ENCODE results near the gene ECI1.
"Not testable (repeated sequence)": the region's sequence is repeated elsewhere in the genome, so short reads cannot be mapped to it uniquely, and the experiment has no call there.

The ECI1 gene

DNA sequence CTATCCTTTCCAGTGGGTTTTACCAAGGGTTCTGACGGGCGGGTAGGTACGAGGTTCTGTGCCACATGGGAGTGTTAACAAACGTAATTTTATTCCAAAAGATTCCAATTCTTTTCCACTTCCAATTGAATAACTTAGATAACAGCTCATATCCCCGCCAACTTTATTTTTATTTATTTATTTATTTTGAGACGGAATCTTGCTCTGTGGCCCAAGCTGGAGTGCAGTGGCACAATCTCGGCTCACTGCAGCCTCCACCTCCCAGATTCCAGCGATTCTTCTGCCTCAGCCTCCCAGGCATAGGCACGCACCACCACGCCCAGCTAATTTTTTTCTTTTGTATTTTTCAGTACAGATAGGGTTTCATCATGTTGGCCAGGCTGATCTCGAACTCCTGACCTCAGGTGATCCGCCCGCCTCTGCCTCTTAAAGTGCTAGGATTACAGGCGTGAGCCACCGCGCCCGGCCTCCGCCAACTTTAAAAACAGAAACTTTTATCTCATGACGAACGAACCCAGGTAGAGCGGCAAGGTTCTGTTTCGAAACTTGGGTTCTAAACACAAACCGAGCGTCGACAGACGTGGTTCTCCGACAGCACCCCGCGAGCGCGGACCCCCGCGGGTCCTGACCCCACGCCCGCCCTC lies 613 bp downstream of the ECI1 start:
- DNase-seq, result no peak

DNA sequence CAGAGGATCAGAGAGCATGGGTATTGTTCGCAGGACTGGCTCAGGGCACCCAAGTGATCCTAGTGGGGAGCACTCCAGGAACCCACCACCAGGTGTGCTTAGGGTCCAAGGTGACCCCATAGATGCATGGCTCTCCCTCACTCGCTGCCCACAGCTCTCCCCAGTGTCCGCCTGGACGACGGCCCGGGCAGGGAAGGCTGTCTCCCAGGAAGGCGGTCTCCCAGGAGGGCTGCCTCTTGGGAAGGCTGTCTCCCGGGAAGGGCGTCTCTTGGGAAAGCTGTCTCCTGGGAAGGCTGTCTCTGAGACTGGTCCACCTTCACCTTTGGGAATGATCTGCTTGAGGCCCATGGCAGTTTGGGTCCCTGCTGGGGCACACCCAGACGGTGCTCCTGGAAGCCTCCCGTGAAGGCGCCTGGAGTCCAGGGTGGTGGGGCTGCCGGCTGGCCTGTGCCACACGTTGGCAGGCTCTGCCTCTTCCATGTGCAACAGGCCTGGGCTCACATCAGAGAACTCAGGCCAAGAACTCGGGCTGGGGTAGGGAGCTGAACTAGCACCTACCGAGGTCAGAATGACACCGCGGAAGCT lies 5.0 kb downstream of the ECI1 start:
- no peak for DNase-seq

DNA sequence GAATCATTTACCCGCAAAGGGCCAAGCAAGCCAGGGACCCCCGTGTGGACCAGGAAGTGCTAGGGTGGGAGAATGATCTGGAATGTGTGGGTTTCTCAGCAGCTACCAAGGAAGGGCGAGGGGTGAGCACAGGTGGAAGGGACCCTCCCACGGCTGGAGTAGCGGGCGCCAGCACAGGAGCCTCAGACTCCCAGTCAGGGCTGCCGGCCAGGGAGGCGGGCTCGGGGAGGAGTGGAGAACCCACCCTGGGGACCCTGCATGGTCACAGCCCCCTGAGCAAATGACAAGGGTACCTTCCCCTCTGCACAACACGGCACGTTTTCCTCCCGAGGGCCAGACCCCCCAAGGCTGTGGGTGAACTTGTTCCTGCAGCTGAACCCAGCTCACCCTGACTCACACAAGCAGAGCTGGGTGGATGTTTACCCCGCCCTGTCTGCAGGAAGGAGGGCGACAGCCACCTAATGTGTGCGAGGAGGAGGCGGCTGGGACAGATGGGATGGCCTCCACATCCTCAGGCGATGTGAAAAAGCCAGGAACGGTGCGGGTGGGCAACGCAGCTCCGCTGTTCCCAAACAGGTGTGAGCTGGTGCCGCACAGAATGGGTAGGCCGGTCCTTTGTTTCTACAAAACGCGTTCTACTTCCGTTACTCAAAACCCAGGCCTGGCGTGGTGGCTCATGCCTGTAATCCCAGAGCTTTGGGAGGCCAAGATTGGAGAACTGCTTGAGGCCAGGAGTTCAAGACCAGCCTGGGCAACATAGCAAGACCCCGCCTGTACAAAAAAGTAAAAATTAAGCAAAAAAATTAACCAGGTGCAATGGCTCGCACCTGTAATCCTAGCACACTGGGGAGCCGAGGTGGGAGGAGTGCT lies 6.2 kb downstream of the ECI1 start:
- DNase-seq, result no peak

DNA sequence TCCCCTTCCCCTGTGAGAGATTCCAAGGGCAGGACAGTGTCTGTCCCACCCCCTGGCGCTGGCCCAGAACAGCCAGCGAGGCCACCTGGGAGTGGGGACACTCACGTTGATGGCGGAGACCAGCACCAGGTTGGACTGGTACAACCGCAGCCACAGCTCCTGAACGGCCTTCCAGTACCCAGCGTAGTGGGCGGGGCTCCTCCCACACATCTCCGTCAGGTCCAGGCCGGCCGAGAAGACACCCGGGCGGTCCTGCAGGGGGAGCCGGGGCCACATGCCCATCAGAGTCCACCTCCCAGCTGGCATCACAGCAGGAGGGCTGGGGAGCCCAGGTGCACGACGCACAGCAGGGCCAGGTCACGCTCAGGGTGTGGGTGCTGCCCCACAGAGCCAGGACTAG lies 7.1 kb downstream of the ECI1 start:
- no peak for DNase-seq

DNA sequence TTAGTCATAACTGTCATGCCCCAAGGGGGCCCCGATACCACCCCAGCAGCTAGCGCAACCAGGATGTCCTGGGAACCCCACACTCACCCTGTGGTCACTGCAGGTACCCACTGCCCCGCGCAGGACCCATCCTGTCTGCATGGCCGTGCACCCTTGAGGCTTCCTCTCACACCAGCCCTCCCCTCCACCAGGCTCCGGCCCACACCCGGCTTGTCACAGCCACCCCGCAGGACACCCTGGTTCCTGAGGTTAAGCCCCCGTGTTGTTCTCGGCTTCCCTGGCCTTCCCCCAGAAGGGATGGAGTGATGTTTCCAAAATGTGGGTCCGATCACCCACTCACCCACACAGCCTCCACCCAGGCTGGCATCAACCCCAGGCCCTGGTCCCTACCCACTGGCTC lies 7.6 kb downstream of the ECI1 start:
- no peak for DNase-seq

DNA sequence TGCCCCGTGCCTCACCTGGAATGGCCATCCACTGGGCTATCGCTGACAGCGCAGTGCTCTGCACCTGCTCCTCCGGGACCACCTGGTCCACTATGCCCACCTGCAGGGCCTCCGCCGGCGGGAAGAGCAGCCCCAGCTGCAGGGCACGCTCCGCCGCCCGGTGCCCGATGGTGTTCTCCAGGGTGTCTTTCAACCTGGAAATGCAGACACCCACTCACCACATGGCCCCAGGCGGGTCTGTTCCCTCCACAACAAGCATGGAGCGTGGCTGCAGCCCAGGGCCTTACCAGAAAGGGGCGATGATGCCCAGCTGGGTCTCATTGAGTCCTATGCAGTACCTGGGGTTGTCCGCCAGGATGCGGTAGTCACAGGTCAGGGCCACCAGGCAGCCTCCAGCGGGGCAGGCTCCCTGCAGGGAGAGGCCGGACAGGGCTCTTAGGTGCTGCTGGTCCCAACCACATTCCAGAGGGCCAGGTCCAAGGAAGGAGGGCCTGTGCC lies 8.3 kb downstream of the ECI1 start:
- no peak for DNase-seq

DNA sequence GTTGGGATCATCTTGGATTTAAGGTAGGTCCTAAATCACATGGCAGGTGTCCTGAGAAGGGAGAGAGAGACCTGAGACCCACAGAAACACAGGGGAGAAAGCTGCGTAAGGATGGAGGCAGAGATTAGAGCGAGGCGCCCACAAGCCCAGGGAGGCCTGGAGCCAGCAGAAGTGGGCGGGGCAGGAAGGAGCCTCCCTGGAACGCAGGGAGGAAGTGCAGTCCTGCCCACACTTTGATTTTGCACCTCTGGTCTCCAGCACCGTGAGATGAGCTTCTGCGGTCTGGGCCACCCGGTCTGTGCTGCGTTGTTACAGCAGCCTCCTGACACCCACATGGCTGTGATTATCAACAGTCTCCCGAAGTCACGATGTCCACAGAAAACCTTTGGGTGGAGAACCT lies 8.8 kb downstream of the ECI1 start:
- no peak for DNase-seq

DNA sequence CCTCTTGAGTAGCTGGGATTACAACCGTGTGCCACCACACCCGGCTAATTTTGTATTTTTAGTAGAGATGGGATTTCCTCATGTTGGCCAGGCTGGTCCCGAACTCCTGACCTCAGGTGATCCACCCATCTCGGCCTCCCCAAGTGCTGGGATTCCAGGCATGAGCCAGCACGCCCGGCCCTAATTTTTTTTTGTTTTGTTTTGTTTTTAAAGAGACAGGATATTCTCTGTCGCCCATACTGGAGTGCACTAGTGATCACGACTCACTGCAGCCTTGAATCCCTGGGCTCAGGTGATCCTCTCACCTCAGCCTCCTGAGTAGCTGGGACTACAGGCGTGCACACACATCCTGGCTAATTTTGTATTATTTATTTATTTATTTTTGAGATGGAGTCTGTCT lies 11.1 kb downstream of the ECI1 start:
- not testable (repeated sequence) for DNase-seq

DNA sequence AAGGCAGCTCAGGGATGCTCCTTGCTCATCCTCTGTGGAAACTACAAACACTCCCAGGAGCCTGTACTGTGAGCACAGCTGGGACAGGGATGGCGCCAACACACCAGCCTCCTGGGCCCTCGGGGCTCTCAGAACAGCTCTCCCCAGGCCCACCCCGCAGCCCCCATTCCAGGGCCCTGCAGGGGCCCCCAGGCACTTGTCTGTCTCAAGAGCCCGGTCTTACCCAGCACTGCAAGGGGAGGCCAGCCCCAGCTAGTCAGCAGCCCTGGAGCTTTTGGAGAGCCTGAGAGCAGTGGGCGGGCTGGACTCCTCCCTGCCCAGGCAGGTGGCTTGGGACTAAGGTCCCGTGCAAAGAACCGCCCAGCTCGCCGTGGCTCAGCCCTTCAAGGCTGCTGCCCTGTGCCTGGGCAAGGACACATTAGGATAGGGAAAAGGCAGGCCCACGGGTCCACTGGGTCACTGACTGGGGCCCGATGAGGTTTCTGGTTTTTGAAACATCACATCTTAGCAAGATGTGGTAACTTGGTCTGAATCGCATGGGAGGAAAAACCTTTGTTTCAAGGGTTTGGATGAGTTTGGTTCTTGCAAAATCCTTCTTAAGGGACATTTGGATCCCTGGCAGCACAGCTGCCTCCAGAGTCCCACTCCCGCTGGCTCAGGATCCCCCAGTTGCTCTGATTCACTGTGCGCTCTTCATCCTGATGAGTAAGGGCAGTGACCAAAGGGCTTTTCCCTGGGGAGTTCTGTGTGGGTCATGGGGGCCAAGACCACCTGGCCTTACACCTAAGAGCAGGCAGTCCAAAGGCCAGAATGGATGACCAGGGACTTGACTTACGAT lies 12.3 kb downstream of the ECI1 start:
- no peak for DNase-seq

DNA sequence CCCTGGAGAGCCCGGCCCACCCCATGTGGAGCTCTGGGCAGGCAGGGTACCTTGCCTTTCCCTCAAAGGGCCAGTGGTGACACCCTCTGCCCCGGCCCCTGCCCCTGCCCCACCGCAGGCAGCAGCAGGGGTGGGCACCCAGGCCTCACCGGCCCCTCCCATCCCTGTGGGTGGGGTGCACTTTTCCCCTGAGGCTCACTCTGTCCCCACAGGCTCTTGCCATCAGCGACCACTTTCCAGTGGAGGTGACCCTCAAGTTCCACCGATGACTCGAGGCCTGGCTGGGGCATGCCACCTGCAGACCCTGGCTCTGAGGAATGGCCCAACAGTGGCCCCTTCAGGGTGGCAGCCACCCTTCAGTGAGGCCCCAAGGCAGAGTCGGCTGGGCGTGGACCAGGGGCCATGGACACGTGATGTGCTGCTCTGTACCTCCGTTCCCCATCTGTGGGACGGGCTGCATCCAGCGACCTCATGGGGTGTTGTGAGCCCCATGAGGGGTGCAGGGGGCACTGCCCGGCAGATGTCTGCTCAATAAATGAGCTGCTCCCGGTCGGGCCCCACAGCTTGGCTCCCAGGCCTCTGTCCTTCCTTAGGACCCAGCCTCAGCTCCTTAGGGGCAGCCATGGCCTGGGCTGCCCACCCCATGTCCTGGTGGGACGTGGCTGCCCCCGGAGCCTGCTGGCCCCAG lies 13.1 kb downstream of the ECI1 start:
- DNase-seq, result no peak

DNA sequence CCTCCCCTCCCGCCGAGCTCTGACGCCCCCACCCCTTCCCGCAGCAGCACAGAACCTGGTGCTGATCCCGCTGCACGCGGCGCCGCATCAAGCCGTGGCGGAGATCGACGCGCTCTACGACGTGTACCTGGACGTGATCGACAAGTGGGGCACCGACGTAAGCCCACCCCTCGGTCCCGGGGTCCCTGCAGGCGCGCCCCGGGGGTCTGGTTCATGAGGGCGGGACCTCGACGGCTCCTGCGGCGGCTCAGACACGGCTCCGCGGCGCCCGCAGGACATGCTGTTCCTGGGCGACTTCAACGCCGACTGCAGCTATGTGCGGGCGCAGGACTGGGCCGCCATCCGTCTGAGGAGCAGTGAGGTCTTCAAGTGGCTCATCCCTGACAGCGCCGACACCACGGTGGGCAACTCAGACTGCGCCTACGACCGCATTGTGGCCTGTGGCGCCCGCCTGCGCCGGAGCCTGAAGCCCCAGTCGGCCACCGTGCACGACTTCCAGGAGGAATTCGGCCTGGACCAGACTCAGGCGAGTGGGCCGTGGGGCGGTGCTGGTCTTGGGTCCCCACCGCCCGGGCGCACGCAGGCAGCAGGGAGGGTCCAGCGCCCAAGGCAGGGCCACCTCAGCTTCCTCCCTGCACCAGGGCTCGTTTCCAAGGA lies 13.8 kb downstream of the ECI1 start:
- no peak for DNase-seq

DNA sequence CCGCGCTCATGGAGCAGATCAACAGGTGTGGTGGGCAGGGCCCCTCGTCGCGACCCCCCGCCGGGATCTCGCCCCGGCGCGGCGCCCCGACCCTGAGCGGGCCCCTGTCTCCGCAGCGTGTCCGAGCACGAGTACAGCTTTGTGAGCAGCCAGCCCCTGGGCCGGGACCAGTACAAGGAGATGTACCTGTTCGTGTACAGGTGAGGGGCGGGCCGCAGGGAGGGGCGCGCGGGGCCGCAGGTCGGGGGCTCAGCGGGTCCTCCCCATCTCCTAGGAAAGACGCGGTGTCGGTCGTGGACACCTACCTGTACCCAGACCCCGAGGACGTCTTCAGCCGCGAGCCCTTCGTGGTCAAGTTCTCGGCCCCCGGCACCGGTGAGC lies 14.3 kb downstream of the ECI1 start:
- no peak for DNase-seq

DNA sequence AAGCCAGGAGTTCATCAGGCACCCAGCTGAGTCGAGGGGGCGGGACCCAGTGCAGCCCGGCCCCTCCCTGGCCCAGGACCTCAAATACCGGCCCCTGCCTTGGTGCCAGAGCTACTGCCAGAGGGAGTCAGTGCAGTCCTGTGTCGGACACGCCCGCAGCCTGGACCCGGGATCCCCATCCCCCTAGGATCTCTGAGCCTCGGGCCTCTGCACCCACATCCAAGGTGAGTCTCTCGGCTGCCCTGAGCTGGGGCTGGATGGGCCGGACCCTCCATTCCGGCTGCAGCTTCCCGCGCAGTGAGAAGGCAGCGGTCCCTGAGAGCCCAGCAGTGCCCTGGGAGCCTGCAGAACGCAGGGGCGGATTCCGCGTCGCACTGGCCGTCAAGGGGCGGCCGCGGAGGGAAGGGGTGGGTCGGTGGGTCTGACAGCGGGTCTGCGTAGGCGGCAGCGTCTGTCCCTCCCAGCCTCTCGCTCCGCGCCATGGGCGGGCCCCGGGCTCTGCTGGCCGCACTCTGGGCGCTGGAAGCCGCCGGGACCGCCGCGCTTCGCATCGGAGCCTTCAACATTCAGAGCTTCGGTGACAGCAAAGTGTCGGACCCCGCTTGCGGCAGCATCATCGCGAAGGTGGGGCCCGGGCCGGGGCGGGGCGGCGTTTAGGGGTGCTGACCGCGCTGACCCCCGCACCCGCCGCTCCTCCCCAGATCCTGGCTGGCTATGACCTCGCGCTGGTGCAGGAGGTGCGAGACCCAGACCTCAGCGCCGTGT lies 14.9 kb downstream of the ECI1 start, which contains the start of gene DNASE1L2:
Gene DNASE1L2 (plus strand): TSS at position 108 of the 765 bp plus-strand sequence. CDS start 373 bp downstream, at position 481.
- DNase-seq, result no peak

DNA sequence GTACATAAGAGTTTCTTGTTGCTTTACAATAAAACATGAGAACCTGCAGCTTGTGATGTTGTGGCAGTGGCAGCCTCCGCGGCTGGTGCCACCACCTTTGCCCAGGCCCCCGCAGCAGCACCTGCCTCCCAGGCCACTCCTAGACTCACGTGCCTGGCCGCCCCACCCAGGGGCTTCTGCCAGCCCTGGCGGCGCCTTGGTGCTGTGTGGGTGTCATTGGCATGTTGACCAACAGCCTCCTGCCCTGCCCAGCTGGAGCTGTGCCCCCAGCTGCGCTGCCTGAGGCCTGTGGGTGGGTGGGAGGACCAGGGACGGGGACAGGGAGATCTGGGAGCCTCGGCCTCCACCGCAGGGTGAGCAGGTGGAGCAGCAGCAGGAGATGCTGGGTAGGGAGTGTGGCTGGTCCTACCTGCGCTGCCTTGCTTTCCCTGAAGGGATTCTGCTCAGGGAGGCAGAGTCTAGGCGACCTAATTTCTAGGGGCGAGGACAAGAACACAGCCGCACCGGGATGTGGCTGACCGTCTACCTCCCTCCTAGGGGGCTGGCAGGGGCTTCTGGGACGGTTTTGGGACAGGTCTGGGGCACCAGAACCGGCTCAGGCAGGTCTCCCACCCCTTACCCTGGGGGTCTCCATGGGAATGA lies 15.6 kb downstream of the ECI1 start:
- DNase-seq, result no peak

DNA sequence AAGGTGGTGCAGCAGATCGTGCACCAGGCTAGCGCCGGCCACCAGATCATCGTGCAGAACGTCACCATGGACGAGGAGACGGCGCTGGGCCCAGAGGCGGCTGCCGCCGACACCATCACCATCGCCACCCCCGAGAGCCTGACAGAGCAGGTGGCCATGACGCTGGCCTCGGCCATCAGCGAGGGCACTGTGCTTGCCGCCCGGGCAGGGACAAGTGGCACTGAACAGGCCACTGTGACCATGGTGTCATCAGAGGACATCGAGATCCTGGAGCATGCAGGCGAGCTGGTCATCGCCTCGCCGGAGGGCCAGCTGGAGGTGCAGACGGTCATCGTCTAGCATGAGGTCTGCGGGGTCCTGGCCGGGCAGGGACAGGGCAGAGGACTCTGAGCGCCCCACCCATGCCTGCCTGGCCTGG lies 16.1 kb downstream of the ECI1 start:
- no peak for DNase-seq

DNA sequence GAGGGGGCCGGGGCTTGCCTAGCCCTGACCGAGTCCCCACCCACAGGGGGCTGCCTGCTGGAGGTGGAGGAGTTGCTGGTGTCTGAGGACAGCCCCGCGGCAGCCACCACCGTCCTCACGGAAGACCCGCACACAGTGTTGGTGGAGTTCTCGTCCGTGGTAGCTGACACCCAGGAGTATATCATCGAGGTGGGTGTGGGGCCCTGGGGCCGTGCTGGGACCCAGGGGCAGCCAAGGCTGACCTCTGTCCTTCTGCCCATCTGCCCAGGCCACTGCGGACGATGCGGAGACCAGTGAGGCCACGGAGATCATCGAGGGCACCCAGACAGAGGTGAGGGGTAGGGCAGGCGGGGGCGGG lies 16.6 kb downstream of the ECI1 start:
- DNase-seq, result no peak

DNA sequence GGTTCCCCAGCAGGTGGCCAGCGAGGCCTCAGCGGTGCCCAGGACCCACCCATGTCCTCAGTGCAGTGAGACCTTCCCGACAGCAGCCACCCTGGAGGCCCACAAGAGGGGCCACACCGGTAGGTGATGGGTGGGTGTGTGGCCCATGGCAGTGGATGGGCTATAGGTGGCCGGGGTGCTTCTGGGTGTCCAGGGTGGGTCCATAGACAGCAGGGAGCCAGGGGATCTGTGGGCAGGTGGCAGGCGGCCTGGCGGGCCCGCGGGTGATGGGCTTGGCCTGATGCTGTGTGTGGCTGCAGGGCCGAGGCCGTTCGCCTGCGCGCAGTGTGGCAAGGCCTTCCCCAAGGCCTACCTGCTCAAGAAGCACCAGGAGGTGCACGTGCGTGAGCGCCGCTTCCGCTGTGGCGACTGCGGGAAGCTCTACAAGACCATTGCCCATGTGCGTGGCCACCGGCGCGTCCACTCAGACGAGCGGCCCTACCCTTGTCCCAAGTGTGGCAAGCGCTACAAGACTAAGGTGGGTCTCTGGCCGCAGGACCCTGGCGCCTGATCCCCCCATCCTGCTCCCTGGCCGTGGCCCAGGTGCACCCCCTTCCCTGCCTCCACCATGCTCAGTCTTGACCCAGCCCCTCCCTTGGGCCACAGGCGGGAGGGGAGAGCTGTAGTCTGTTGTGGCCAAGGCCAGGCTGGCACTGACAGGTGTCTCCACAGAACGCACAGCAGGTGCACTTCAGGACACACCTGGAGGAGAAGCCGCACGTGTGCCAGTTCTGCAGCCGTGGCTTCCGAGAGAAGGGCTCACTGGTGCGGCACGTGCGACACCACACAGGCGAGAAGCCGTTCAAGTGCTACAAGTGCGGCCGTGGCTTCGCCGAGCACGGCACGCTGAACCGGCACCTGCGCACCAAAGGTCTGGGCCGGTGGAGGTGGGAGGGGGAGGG lies 17.2 kb downstream of the ECI1 start:
- no peak for DNase-seq

DNA sequence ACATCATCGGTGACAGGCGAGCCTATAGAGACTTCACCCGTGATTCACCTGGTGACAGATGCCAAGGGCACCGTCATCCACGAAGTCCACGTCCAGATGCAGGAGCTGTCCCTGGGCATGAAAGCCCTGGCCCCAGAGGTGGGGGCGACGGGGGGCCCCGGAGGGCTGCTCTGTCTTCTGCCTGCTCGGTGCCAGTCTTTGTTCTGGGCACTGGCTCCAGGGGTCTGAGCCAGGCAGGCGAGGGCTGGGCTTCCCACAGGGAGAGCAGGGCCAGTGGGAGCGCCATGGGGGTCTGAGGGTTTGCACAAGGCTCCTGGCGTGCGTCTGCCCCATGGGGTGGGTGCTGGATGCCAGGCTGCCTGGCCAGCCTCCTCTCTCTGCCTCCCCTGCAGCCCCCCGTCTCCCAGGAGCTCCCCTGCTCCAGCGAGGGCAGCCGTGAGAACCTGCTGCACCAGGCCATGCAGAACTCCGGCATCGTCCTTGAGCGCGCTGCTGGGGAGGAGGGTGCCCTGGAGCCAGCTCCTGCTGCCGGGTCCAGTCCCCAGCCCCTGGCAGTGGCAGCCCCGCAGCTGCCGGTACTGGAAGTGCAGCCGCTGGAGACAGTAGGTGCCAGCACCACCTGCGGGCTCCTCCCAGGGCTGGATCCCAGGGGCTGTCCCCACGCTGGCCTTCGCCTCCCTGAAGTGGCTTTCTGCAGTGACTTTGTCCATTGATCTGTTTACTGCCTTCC lies 18.2 kb downstream of the ECI1 start:
- DNase-seq, result no peak
